Measurements from ENCODE around the gene NCOR1.
"Not testable (repeated sequence)": the region's sequence is repeated elsewhere in the genome, so short reads cannot be mapped to it uniquely, and the experiment has no call there.

Gene NCOR1

GRCh38 chr17:16148596-16148995 lies 66.7 kb downstream of the NCOR1 start:
- WGBS = 98% methylated on average over 1 of the region's 2 CpGs
- H3K36me3 ChIP-seq (ENCODE audit: insufficient read depth, low read length) = peaks cover 88% of the 10 kb centered on the region
- no peak overlapping the region for H3K9ac ChIP-seq (ENCODE audit: low read depth, low read length)
- no peak overlapping the region for H3K4me3 ChIP-seq (ENCODE audit: low read length)
- no peaks in the 10 kb centered on the region for H3K4me1 ChIP-seq (ENCODE audit: insufficient read depth, low read length)
- no peak overlapping the region for H3K27ac ChIP-seq (ENCODE audit: low read depth, low read length)
- no peaks in the 10 kb centered on the region for H3K27me3 ChIP-seq (ENCODE audit: insufficient read depth, low read length)
- peaks cover 2% of the 10 kb centered on the region; the same call in 1 of the 2 replicates for H3K9me3 ChIP-seq (ENCODE audit: insufficient read depth, low read depth, low read length)

GRCh38 chr17:16145319-16145890 lies 69.9 kb downstream of the NCOR1 start:
- not testable (repeated sequence) for H3K27ac ChIP-seq (ENCODE audit: low read depth, low read length); H3K9ac ChIP-seq (ENCODE audit: low read depth, low read length); H3K4me1 ChIP-seq (ENCODE audit: insufficient read depth, low read length); H3K27me3 ChIP-seq (ENCODE audit: insufficient read depth, low read length); H3K9me3 ChIP-seq (ENCODE audit: insufficient read depth, low read depth, low read length); H3K4me3 ChIP-seq (ENCODE audit: low read length)
- peaks cover 90% of the 10 kb centered on the region for H3K36me3 ChIP-seq (ENCODE audit: insufficient read depth, low read length)
- 95% methylated on average over 40 of the region's 40 CpGs for WGBS

GRCh38 chr17:16141685-16142084 lies 73.6 kb downstream of the NCOR1 start:
- H3K36me3 ChIP-seq (ENCODE audit: insufficient read depth, low read length) = peaks cover 89% of the 10 kb centered on the region
- H3K9ac ChIP-seq (ENCODE audit: low read depth, low read length) = no peak overlapping the region
- no peaks in the 10 kb centered on the region for H3K4me1 ChIP-seq (ENCODE audit: insufficient read depth, low read length)
- H3K27ac ChIP-seq (ENCODE audit: low read depth, low read length) = no peak overlapping the region
- H3K9me3 ChIP-seq (ENCODE audit: insufficient read depth, low read depth, low read length) = no peaks in the 10 kb centered on the region
- H3K27me3 ChIP-seq (ENCODE audit: insufficient read depth, low read length) = no peaks in the 10 kb centered on the region
- H3K4me3 ChIP-seq (ENCODE audit: low read length) = no peak overlapping the region

- Histone ChIP-seq H3K36me3 (ENCODE audit: insufficient read depth, low read length) (peaks cover 89% of the 10 kb centered on the region), H3K27ac (ENCODE audit: low read depth, low read length) (no peak overlapping the region), H3K9ac (ENCODE audit: low read depth, low read length) (no peak overlapping the region), H3K27me3 (ENCODE audit: insufficient read depth, low read length) (no peaks in the 10 kb centered on the region), H3K4me3 (ENCODE audit: low read length) (no peak overlapping the region), H3K4me1 (ENCODE audit: insufficient read depth, low read length) (no peaks in the 10 kb centered on the region), H3K9me3 (ENCODE audit: insufficient read depth, low read depth, low read length) (no peaks in the 10 kb centered on the region)
- 93% methylated on average over 2 of the region's 2 CpGs for WGBS
Measured at GRCh38 chr17:16140854-16141253, 74.5 kb downstream of the NCOR1 start.

GRCh38 chr17:16135461-16135860 lies 79.9 kb downstream of the NCOR1 start:
- Histone ChIP-seq H3K36me3 (ENCODE audit: insufficient read depth, low read length) (peaks cover 81% of the 10 kb centered on the region), H3K9ac (ENCODE audit: low read depth, low read length) (no peak overlapping the region)
- 95% methylated on average over 5 of the region's 5 CpGs for WGBS

GRCh38 chr17:16131593-16131992 lies 83.7 kb downstream of the NCOR1 start:
- H3K36me3 ChIP-seq (ENCODE audit: insufficient read depth, low read length) = peaks cover 74% of the 10 kb centered on the region
- 99% methylated on average over 3 of the region's 3 CpGs for WGBS

More at GRCh38 chr17:16135461-16135860, 79.9 kb downstream of the NCOR1 start:
- no peaks in the 10 kb centered on the region for H3K4me1 ChIP-seq (ENCODE audit: insufficient read depth, low read length)
- no peaks in the 10 kb centered on the region for H3K27me3 ChIP-seq (ENCODE audit: insufficient read depth, low read length)
- no peak overlapping the region for H3K4me3 ChIP-seq (ENCODE audit: low read length)
- no peaks in the 10 kb centered on the region for H3K9me3 ChIP-seq (ENCODE audit: insufficient read depth, low read depth, low read length)
- no peak overlapping the region for H3K27ac ChIP-seq (ENCODE audit: low read depth, low read length)

GRCh38 chr17:16129441-16130205 lies 85.7 kb downstream of the NCOR1 start:
- no peak overlapping the region for H3K4me3 ChIP-seq (ENCODE audit: low read length)

More at GRCh38 chr17:16131593-16131992, 83.7 kb downstream of the NCOR1 start:
- Histone ChIP-seq H3K9me3 (ENCODE audit: insufficient read depth, low read depth, low read length) (no peaks in the 10 kb centered on the region), H3K27ac (ENCODE audit: low read depth, low read length) (no peak overlapping the region), H3K9ac (ENCODE audit: low read depth, low read length) (no peak overlapping the region), H3K4me3 (ENCODE audit: low read length) (no peak overlapping the region), H3K4me1 (ENCODE audit: insufficient read depth, low read length) (no peaks in the 10 kb centered on the region), H3K27me3 (ENCODE audit: insufficient read depth, low read length) (no peaks in the 10 kb centered on the region)

GRCh38 chr17:16123531-16123930 lies 91.8 kb downstream of the NCOR1 start:
- Histone ChIP-seq H3K36me3 (ENCODE audit: insufficient read depth, low read length) (peaks cover 92% of the 10 kb centered on the region), H3K4me3 (ENCODE audit: low read length) (no peak overlapping the region), H3K27ac (ENCODE audit: low read depth, low read length) (no peak overlapping the region), H3K9me3 (ENCODE audit: insufficient read depth, low read depth, low read length) (no peaks in the 10 kb centered on the region), H3K4me1 (ENCODE audit: insufficient read depth, low read length) (no peaks in the 10 kb centered on the region), H3K27me3 (ENCODE audit: insufficient read depth, low read length) (no peaks in the 10 kb centered on the region), H3K9ac (ENCODE audit: low read depth, low read length) (no peak overlapping the region)
- 92% methylated on average over 2 of the region's 3 CpGs for WGBS

More at GRCh38 chr17:16129441-16130205, 85.7 kb downstream of the NCOR1 start:
- Histone ChIP-seq H3K9me3 (ENCODE audit: insufficient read depth, low read depth, low read length) (no peaks in the 10 kb centered on the region), H3K9ac (ENCODE audit: low read depth, low read length) (no peak overlapping the region), H3K27me3 (ENCODE audit: insufficient read depth, low read length) (no peaks in the 10 kb centered on the region), H3K36me3 (ENCODE audit: insufficient read depth, low read length) (peaks cover 74% of the 10 kb centered on the region), H3K4me1 (ENCODE audit: insufficient read depth, low read length) (no peaks in the 10 kb centered on the region), H3K27ac (ENCODE audit: low read depth, low read length) (no peak overlapping the region)
- 92% methylated on average over 6 of the region's 6 CpGs for WGBS

- H3K4me3 ChIP-seq (ENCODE audit: low read length) = no peak overlapping the region
- H3K36me3 ChIP-seq (ENCODE audit: insufficient read depth, low read length) = peaks cover 92% of the 10 kb centered on the region
- H3K9ac ChIP-seq (ENCODE audit: low read depth, low read length) = no peak overlapping the region
- no peaks in the 10 kb centered on the region for H3K4me1 ChIP-seq (ENCODE audit: insufficient read depth, low read length)
- H3K27ac ChIP-seq (ENCODE audit: low read depth, low read length) = no peak overlapping the region
- no peaks in the 10 kb centered on the region for H3K9me3 ChIP-seq (ENCODE audit: insufficient read depth, low read depth, low read length)
- no peaks in the 10 kb centered on the region for H3K27me3 ChIP-seq (ENCODE audit: insufficient read depth, low read length)
- 92% methylated on average over 8 of the region's 8 CpGs for WGBS
Measured at GRCh38 chr17:16122697-16123434, 92.5 kb downstream of the NCOR1 start.

- Histone ChIP-seq H3K4me1 (ENCODE audit: insufficient read depth, low read length) (no peaks in the 10 kb centered on the region), H3K27me3 (ENCODE audit: insufficient read depth, low read length) (no peaks in the 10 kb centered on the region), H3K4me3 (ENCODE audit: low read length) (no peak overlapping the region), H3K9ac (ENCODE audit: low read depth, low read length) (no peak overlapping the region), H3K27ac (ENCODE audit: low read depth, low read length) (no peak overlapping the region), H3K36me3 (ENCODE audit: insufficient read depth, low read length) (peaks cover 93% of the 10 kb centered on the region), H3K9me3 (ENCODE audit: insufficient read depth, low read depth, low read length) (peaks cover 4% of the 10 kb centered on the region)
- 85% methylated on average over 2 of the region's 2 CpGs for WGBS
Measured at GRCh38 chr17:16121915-16122314, 93.4 kb downstream of the NCOR1 start.

GRCh38 chr17:16120937-16121336 lies 94.4 kb downstream of the NCOR1 start:
- no peak overlapping the region for H3K9ac ChIP-seq (ENCODE audit: low read depth, low read length)
- no peaks in the 10 kb centered on the region for H3K27me3 ChIP-seq (ENCODE audit: insufficient read depth, low read length)
- H3K4me1 ChIP-seq (ENCODE audit: insufficient read depth, low read length) = no peaks in the 10 kb centered on the region
- H3K9me3 ChIP-seq (ENCODE audit: insufficient read depth, low read depth, low read length) = peaks cover 14% of the 10 kb centered on the region
- peaks cover 93% of the 10 kb centered on the region for H3K36me3 ChIP-seq (ENCODE audit: insufficient read depth, low read length)
- H3K27ac ChIP-seq (ENCODE audit: low read depth, low read length) = no peak overlapping the region
- no peak overlapping the region for H3K4me3 ChIP-seq (ENCODE audit: low read length)
- WGBS = 97% methylated on average over 10 of the region's 11 CpGs
